SK-N-SH treated with all-trans-retinoic acid at 6 μM for 48 hours (cell line): ENCODE measurements around the gene WBP11.

Experiments
- ATAC-seq: fragments of 200-7000 bp; cut with Tn5 transposase; 3 replicates; pipeline ENCODE4 v1.9.1; 2020; ENCODE audit warnings: mild to moderate bottlenecking, moderate library complexity
- ARNTL ChIP-seq: fragments of 450-650 bp; formaldehyde crosslinking; IDR thresholded peaks from 2 replicates; pipeline ENCODE4 v1.5.0; 2020; ENCODE audit warnings: low read depth, mild to moderate bottlenecking, moderate library complexity, borderline replicate concordance
- BACH2 ChIP-seq: fragments of 250-450 bp; sonication (Bioruptor Pico); IDR thresholded peaks from 2 replicates; pipeline ENCODE4 v1.9.0; 2021; ENCODE audit warnings: mild to moderate bottlenecking, borderline replicate concordance
- CSDC2 ChIP-seq: fragments of 250-450 bp; sonication (Bioruptor Pico); IDR thresholded peaks from 2 replicates; pipeline ENCODE4 v1.5.0; 2020; ENCODE audit warnings: mild to moderate bottlenecking, moderate library complexity
- ESRRG ChIP-seq: fragments of 250-450 bp; sonication (Bioruptor Pico); IDR thresholded peaks from 2 replicates; pipeline ENCODE4 v1.6.1; 2021; ENCODE audit warnings: mild to moderate bottlenecking
- GLIS3 ChIP-seq: fragments of 250-450 bp; sonication (Bioruptor Pico); IDR thresholded peaks from 2 replicates; pipeline ENCODE4 v1.5.0; 2020; ENCODE audit warnings: mild to moderate bottlenecking, moderate library complexity
- ISL1 ChIP-seq: fragments of 250-450 bp; sonication (Bioruptor Pico); IDR thresholded peaks from 2 replicates; pipeline ENCODE4 v2.1.2; 2022; ENCODE audit warnings: mild to moderate bottlenecking, moderate library complexity
- OSR1 ChIP-seq: fragments of 250-450 bp; sonication (Bioruptor Pico); IDR thresholded peaks from 2 replicates; pipeline ENCODE4 v1.8.0; 2022; ENCODE audit warnings: moderate library complexity, mild to moderate bottlenecking, inconsistent platforms
- PPARA ChIP-seq: fragments of 250-450 bp; sonication (Bioruptor Pico); IDR thresholded peaks from 2 replicates; pipeline ENCODE4 v1.5.0; 2020; ENCODE audit warnings: mild to moderate bottlenecking, borderline replicate concordance
- RARB ChIP-seq: fragments of 250-450 bp; sonication (Bioruptor Pico); IDR thresholded peaks from 2 replicates; pipeline ENCODE4 v1.8.0; 2021; ENCODE audit warnings: mild to moderate bottlenecking, moderate library complexity
- SNAI2 ChIP-seq: fragments of 250-450 bp; sonication (Bioruptor Pico); IDR thresholded peaks from 2 replicates; pipeline ENCODE4 v1.5.0; 2020; ENCODE audit warnings: mild to moderate bottlenecking, moderate library complexity
- TCF4 ChIP-seq: fragments of 250-450 bp; sonication (Bioruptor Pico); IDR thresholded peaks from 2 replicates; pipeline ENCODE4 v1.8.0; 2021; ENCODE audit warnings: mild to moderate bottlenecking, moderate library complexity, borderline replicate concordance
- TOX ChIP-seq: fragments of 250-450 bp; sonication (Bioruptor Pico); IDR thresholded peaks from 2 replicates; pipeline ENCODE4 v1.8.0; 2021; ENCODE audit warnings: mild to moderate bottlenecking, moderate library complexity, borderline replicate concordance
- ZC3H10 ChIP-seq: fragments of 250-450 bp; sonication (Bioruptor Pico); IDR thresholded peaks from 2 replicates; pipeline ENCODE4 v1.5.1; 2021; ENCODE audit warnings: mild to moderate bottlenecking, moderate library complexity
- ZFP3 ChIP-seq: fragments of 250-450 bp; sonication (Bioruptor Pico); IDR thresholded peaks from 2 replicates; pipeline ENCODE4 v1.5.0; 2020; ENCODE audit warnings: mild to moderate bottlenecking, moderate library complexity
- ZFP30 ChIP-seq: fragments of 450-650 bp; formaldehyde crosslinking; IDR thresholded peaks from 2 replicates; pipeline ENCODE4 v1.5.0; 2022; ENCODE audit warnings: mild to moderate bottlenecking, moderate library complexity
- ZNF565 ChIP-seq: fragments of 450-650 bp; formaldehyde crosslinking; conservative IDR thresholded peaks from 2 replicates; pipeline ENCODE4 v1.5.0; 2020; ENCODE audit warnings: low read depth, mild to moderate bottlenecking, moderate library complexity
- ZNF70 ChIP-seq: fragments of 450-650 bp; formaldehyde crosslinking; IDR thresholded peaks from 2 replicates; pipeline ENCODE4 v1.5.0; 2020; ENCODE audit warnings: mild to moderate bottlenecking, moderate library complexity
- ZNF8 ChIP-seq: fragments of 450-650 bp; formaldehyde crosslinking; IDR thresholded peaks from 2 replicates; pipeline ENCODE4 v1.5.0; 2020; ENCODE audit warnings: mild to moderate bottlenecking, moderate library complexity
- TF ChIP-seq, protein P1 (sequence below): fragments of 250-450 bp; sonication (Bioruptor Pico); IDR thresholded peaks from 2 replicates; pipeline ENCODE4 v1.5.0; 2020; ENCODE audit warnings: mild to moderate bottlenecking, moderate library complexity
- TF ChIP-seq, protein P2 (sequence below): fragments of 250-450 bp; sonication (Bioruptor Pico); IDR thresholded peaks from 2 replicates; pipeline ENCODE4 v1.5.1; 2020; ENCODE audit warnings: low read depth, mild to moderate bottlenecking, moderate library complexity
- TF ChIP-seq, protein P3 (sequence below): fragments of 250-450 bp; sonication (Bioruptor Pico); IDR thresholded peaks from 2 replicates; pipeline ENCODE4 v1.5.1; 2021; ENCODE audit warnings: mild to moderate bottlenecking, moderate library complexity
- TF ChIP-seq, protein P4 (sequence below): fragments of 250-450 bp; sonication (Bioruptor Pico); IDR thresholded peaks from 2 replicates; pipeline ENCODE4 v1.8.0; 2020; ENCODE audit warnings: mild to moderate bottlenecking, moderate library complexity, borderline replicate concordance
- TF ChIP-seq, protein P5 (sequence below): fragments of 250-450 bp; sonication (Bioruptor Pico); IDR thresholded peaks from 2 replicates; pipeline ENCODE4 v1.8.0; 2021; ENCODE audit warnings: low read depth, mild to moderate bottlenecking, moderate library complexity, borderline replicate concordance

WBP11 gene

DNA sequence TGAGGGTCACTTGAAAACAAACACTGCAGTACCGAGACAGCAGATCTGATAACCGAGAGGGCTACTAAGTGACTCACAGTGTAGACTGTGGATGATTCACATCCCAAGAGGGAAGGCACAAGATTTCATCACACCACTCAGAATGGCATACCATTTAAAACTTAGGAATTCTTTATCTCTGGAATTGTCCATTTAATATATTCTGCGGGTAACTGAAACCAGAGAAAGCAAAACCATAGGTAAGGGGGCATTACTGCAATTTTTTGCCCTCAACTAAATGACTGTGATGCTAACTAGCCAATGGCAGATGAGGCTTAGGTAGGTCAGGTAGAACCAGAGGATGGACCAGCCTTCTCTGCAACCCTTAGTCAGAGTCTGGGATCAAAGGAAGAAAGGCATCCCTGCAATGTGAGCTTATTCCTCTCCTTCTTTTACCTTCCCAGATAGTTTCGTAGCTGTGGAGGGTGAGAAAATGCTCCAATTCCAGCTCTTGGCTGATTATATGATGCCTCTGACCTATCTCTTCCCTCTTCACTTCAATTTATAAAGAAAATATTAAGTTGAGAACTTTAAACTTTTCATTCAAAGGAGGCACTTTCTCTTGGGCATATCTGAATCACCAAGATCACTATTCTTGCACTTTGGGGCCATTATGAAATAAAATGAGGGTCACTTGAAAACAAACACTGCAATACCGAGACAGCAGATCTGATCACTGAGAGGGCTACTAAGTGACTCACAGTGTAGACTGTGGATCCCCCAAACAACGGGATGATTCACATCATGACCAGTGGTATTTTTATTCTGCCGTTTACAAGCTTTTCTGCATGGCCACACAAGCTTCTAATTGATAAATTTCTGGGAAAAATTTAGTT lies 33.3 kb upstream of the WBP11 start:
- ATAC-seq, result peak; percentile 95
- TF ChIP-seq CSDC2 (CRISPR knock-in tag) (0 out of 2 replicates have a peak, but pooled peaks have one; percentile 58), SNAI2 (CRISPR knock-in tag) (no peak), PPARA (CRISPR knock-in tag) (no peak), BACH2 (CRISPR knock-in tag) (no peak), ZNF70 (CRISPR knock-in tag) (no peak), ESRRG (CRISPR knock-in tag) (no peak), ISL1 (CRISPR knock-in tag) (peak; percentile 95), ZNF8 (CRISPR knock-in tag) (no peak), TCF4 (CRISPR knock-in tag) (no peak), ZNF565 (CRISPR knock-in tag) (no peak), ARNTL (no peak), ZFP3 (CRISPR knock-in tag) (0 out of 2 replicates have a peak, but pooled peaks have one; percentile 46), ZC3H10 (CRISPR knock-in tag) (no peak), RARB (CRISPR knock-in tag) (no peak), OSR1 (CRISPR knock-in tag) (no peak), TOX (CRISPR knock-in tag) (no peak), ZFP30 (CRISPR knock-in tag) (no peak), GLIS3 (CRISPR knock-in tag) (0 out of 2 replicates have a peak, but pooled peaks have one; percentile 72)
- TF ChIP-seq, protein P1, sequence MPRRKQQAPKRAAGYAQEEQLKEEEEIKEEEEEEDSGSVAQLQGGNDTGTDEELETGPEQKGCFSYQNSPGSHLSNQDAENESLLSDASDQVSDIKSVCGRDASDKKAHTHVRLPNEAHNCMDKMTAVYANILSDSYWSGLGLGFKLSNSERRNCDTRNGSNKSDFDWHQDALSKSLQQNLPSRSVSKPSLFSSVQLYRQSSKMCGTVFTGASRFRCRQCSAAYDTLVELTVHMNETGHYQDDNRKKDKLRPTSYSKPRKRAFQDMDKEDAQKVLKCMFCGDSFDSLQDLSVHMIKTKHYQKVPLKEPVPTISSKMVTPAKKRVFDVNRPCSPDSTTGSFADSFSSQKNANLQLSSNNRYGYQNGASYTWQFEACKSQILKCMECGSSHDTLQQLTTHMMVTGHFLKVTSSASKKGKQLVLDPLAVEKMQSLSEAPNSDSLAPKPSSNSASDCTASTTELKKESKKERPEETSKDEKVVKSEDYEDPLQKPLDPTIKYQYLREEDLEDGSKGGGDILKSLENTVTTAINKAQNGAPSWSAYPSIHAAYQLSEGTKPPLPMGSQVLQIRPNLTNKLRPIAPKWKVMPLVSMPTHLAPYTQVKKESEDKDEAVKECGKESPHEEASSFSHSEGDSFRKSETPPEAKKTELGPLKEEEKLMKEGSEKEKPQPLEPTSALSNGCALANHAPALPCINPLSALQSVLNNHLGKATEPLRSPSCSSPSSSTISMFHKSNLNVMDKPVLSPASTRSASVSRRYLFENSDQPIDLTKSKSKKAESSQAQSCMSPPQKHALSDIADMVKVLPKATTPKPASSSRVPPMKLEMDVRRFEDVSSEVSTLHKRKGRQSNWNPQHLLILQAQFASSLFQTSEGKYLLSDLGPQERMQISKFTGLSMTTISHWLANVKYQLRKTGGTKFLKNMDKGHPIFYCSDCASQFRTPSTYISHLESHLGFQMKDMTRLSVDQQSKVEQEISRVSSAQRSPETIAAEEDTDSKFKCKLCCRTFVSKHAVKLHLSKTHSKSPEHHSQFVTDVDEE (CRISPR knock-in tag), result no peak
- TF ChIP-seq, protein P2, sequence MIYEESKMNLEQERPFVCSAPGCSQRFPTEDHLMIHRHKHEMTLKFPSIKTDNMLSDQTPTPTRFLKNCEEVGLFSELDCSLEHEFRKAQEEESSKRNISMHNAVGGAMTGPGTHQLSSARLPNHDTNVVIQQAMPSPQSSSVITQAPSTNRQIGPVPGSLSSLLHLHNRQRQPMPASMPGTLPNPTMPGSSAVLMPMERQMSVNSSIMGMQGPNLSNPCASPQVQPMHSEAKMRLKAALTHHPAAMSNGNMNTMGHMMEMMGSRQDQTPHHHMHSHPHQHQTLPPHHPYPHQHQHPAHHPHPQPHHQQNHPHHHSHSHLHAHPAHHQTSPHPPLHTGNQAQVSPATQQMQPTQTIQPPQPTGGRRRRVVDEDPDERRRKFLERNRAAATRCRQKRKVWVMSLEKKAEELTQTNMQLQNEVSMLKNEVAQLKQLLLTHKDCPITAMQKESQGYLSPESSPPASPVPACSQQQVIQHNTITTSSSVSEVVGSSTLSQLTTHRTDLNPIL, result no peak
- TF ChIP-seq, protein P3, sequence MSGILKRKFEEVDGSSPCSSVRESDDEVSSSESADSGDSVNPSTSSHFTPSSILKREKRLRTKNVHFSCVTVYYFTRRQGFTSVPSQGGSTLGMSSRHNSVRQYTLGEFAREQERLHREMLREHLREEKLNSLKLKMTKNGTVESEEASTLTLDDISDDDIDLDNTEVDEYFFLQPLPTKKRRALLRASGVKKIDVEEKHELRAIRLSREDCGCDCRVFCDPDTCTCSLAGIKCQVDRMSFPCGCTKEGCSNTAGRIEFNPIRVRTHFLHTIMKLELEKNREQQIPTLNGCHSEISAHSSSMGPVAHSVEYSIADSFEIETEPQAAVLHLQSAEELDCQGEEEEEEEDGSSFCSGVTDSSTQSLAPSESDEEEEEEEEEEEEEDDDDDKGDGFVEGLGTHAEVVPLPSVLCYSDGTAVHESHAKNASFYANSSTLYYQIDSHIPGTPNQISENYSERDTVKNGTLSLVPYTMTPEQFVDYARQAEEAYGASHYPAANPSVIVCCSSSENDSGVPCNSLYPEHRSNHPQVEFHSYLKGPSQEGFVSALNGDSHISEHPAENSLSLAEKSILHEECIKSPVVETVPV (CRISPR knock-in tag), result no peak
- TF ChIP-seq, protein P4, sequence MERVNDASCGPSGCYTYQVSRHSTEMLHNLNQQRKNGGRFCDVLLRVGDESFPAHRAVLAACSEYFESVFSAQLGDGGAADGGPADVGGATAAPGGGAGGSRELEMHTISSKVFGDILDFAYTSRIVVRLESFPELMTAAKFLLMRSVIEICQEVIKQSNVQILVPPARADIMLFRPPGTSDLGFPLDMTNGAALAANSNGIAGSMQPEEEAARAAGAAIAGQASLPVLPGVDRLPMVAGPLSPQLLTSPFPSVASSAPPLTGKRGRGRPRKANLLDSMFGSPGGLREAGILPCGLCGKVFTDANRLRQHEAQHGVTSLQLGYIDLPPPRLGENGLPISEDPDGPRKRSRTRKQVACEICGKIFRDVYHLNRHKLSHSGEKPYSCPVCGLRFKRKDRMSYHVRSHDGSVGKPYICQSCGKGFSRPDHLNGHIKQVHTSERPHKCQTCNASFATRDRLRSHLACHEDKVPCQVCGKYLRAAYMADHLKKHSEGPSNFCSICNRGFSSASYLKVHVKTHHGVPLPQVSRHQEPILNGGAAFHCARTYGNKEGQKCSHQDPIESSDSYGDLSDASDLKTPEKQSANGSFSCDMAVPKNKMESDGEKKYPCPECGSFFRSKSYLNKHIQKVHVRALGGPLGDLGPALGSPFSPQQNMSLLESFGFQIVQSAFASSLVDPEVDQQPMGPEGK, result 0 out of 2 replicates have a peak, but pooled peaks have one; percentile 18
- TF ChIP-seq, protein P5, sequence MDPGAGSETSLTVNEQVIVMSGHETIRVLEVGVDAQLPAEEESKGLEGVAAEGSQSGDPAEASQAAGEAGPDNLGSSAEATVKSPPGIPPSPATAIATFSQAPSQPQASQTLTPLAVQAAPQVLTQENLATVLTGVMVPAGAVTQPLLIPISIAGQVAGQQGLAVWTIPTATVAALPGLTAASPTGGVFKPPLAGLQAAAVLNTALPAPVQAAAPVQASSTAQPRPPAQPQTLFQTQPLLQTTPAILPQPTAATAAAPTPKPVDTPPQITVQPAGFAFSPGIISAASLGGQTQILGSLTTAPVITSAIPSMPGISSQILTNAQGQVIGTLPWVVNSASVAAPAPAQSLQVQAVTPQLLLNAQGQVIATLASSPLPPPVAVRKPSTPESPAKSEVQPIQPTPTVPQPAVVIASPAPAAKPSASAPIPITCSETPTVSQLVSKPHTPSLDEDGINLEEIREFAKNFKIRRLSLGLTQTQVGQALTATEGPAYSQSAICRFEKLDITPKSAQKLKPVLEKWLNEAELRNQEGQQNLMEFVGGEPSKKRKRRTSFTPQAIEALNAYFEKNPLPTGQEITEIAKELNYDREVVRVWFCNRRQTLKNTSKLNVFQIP, result no peak

DNA sequence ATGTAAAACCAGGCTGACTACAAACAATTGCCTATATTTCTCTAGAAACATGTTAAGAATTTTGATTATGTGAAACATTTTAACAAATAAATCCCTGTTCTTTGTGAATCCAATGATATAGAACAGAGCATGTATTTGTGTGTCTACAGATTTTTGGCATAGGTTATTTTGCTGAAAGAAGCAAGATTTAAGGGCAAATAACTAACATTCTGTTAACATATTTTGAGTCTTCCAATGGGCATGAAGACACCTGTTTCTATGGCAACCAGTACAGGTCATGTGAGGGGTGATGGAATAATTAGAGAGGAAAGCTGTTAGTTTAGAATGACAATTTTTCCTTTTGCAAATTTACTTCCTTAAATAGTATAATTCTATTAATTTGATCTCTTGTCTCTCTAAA lies 31.2 kb upstream of the WBP11 start:
- no peak for TF ChIP-seq TCF4 (CRISPR knock-in tag)
- TF ChIP-seq ISL1 (CRISPR knock-in tag), result peak; percentile 56; the same call in 1 of the 2 replicates
- no peak for TF ChIP-seq ZC3H10 (CRISPR knock-in tag)
- ATAC-seq, result no peak; the same call in 2 of the 3 replicates
